Central memory CD8-positive, alpha-beta T cell (primary cell): ENCODE data around the gene NGEF.

ENCODE experiments used
- ATAC-seq: fragments of 150-1000 bp; cut with Tn5 transposase; replicated peaks from 2 replicates; pipeline ENCODE4 v1.10.0; 2022; ENCODE audit warnings: mild to moderate bottlenecking, moderate FRiP score, moderate number of reproducible peaks; ENCODE audit not compliant: poor library complexity, severe bottlenecking; ENCODE audit errors: extremely low read depth
- DNase-seq, 2 donors: peaks; one replicate each; pipeline ENCODE4 v3.0.0; 2021; ENCODE audit warnings: low spot score in 2 of 2
- H3K27ac Mint-ChIP-seq: one replicate; pipeline ENCODE4 v1.8.0; 2022; ENCODE audit warnings: low read depth, mild to moderate bottlenecking, moderate library complexity, mixed read lengths
- H3K27me3 Mint-ChIP-seq: one replicate; pipeline ENCODE4 v1.8.0; 2022; ENCODE audit warnings: mixed read lengths
- H3K36me3 Mint-ChIP-seq: one replicate; pipeline ENCODE4 v1.8.0; 2022; ENCODE audit warnings: mild to moderate bottlenecking, moderate library complexity, mixed read lengths; ENCODE audit not compliant: insufficient read depth
- H3K4me1 Mint-ChIP-seq: one replicate; pipeline ENCODE4 v1.8.0; 2022; ENCODE audit warnings: mixed read lengths
- H3K4me3 Mint-ChIP-seq: one replicate; pipeline ENCODE4 v1.8.0; 2022; ENCODE audit warnings: mild to moderate bottlenecking, moderate library complexity, mixed read lengths
- H3K9me3 Mint-ChIP-seq: one replicate; pipeline ENCODE4 v1.8.0; 2022; ENCODE audit warnings: mixed read lengths

NGEF gene

DNA sequence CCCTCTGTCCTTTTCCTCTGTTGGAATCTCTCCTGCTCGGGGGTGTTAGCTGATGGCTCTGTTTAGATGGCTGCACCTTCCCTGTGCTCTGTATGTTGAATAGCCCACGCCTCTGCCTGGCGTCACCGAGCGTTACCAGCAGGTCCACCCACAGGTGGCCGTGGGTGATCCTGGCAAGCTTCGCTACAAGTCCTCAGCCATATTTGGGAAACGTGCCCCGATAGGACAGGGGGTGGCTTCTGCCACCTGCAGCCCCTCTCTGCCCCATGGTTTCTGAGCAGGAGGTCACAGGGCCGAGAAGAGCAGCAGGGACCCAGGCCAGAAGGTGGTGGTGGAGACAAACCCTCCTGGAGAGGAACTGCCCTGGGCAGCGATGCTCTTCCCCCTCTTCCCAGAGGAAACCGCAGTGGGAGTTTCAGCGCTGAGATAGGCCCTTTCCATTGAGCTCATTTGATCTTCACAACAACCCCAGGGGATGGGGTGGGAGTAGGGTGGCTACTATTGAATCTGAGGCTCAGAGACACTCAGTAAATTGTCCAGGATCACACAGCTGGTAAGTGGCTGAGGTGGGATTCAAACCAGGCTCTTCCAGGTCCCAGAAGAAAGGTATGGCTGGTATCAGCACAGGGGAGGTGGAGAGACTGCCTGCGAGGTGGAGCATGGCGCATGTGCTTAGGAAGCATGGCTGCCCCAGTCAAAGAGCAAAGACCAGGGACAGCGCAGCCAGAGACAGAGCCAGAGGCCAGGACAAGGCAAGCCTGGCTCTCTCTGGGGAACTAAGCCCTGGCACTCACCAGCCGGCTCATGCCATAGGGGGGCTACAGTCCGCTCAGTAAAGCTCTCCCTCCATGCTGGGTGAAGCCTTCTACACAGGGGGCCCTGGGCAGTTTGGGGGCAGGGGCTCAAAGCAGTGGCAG lies 15.0 kb downstream of the NGEF start:
- Mint-ChIP-seq H3K27me3 (peaks cover 18% of the 10 kb centered on the region), H3K36me3 (no peaks in the 10 kb centered on the region), H3K4me3 (no peak overlapping the region), H3K4me1 (no peaks in the 10 kb centered on the region), H3K27ac (no peak overlapping the region), H3K9me3 (no peaks in the 10 kb centered on the region)
- DNase-seq (no peak), ATAC-seq (no peak)

DNA sequence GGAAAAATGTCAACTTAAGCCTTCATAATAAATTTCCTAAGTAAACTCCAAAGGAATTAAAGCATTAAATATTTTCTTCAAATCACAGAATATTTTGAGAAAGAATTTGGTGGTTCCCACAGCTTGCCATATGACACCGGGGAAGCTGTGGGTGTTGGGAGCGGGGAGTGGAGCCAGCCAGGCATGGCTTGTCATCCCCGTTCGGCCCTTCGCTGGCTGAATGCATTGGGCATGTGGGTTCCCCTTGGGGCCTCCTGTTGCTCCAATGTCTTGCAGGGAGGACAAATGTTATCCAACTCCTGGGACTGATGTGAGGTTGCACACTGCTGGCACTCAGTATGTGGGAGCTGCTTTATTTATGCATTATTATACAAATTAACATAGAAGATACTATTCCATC lies 18.6 kb downstream of the NGEF start:
- Mint-ChIP-seq H3K27me3 (peaks cover 24% of the 10 kb centered on the region), H3K4me1 (no peaks in the 10 kb centered on the region), H3K4me3 (no peak overlapping the region)

DNA sequence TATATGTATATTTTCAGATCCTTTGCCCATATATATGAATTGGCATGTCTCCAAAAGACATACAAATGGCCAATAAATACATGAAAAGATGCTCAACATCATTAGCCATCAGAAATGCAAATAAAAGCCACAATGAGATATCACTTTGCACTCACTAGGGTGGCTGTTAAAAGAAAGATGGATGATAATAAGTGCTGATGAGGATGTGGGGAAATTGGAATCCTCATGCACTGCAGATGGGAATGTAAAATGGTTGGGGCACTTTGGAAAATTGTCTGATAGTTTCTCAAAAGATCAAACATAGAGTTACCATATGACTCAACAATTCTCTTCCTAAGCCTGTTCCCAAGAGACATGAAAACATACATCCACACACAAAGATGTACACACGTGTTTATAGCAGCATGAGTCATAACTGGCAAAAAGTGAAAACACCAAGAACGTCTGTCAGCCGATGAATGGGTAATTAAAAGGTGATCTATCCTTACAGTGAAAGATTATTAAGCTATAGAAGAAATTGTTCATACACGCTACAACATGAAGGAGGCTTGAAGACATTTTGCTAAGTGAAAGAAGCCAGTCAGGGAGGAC lies 19.7 kb downstream of the NGEF start:
- H3K9me3 Mint-ChIP-seq: no peaks in the 10 kb centered on the region
- no peaks in the 10 kb centered on the region for H3K36me3 Mint-ChIP-seq
- H3K27me3 Mint-ChIP-seq: peaks cover 23% of the 10 kb centered on the region
- ATAC-seq (no peak), DNase-seq (no peak)
- no peak overlapping the region for H3K27ac Mint-ChIP-seq
- no peak overlapping the region for H3K4me3 Mint-ChIP-seq
- no peaks in the 10 kb centered on the region for H3K4me1 Mint-ChIP-seq

More for the DNA sequence above, 18.6 kb downstream of the NGEF start:
- no peak for ATAC-seq
- Mint-ChIP-seq H3K27ac (no peak overlapping the region), H3K9me3 (no peaks in the 10 kb centered on the region), H3K36me3 (no peaks in the 10 kb centered on the region)
- no peak for DNase-seq

DNA sequence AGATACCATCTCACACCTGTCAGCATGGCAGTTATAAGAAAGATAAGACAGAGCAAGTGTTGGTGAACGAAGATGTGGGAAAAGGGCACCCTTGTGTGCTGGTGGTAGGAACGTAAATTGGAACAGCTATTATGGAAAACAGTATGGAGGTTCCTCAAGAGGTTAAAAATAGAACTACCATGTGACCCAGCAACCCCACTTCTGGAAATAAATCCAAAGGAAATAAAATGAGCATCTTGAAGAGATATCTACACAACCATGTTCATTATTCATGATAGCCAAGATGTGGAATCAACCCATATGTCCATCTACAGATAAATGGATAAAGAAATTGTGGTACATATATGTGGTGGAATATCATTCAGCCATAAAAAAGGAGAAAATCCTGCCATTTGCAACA lies 26.9 kb downstream of the NGEF start:
- no peak for DNase-seq
- Mint-ChIP-seq H3K4me3 (no peak overlapping the region), H3K27ac (no peak overlapping the region), H3K9me3 (peaks cover 8% of the 10 kb centered on the region), H3K36me3 (no peaks in the 10 kb centered on the region), H3K4me1 (no peaks in the 10 kb centered on the region), H3K27me3 (peaks cover 75% of the 10 kb centered on the region)
- ATAC-seq: no peak

DNA sequence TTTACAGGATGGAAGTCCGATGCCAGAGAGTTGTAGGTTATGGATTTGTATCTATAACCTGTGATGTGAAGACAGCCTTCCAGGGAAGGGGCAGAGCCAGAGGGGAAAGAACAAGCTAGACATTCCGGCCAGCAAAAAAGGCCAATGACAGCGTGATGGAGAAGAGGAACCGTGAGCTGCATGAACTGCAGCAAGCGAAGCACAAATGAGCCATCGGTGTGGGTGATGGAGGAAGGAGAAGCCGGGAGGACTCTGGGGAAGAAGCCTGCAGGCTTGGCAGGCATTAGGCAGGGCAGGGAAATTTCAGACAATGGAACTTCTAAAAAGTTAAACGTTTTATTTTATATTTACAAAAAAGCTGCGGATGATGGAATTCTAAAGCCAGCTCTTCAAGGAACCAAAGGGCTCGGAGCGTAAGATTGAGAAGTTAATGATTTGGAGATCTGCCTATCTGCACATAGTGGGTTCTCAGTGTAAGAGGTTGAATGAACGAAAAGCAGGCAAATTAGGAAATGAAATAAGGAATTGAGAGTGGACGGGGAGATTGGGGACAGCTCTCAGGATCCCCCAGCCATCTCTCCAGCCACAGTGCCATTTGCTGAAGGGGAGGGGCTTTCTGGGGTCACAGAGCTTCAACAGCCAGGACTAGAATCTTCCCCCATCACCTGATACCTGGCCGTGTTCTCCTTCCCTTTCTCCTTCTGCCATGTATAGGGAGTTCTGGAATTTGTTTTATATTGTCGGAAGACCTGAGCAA lies 28.4 kb downstream of the NGEF start:
- no peaks in the 10 kb centered on the region for H3K36me3 Mint-ChIP-seq
- peaks cover 85% of the 10 kb centered on the region for H3K27me3 Mint-ChIP-seq
- peaks cover 5% of the 10 kb centered on the region for H3K4me1 Mint-ChIP-seq
- H3K9me3 Mint-ChIP-seq: peaks cover 8% of the 10 kb centered on the region
- no peak for ATAC-seq
- DNase-seq: no peak
- H3K4me3 Mint-ChIP-seq: no peak overlapping the region
- H3K27ac Mint-ChIP-seq: no peak overlapping the region

DNA sequence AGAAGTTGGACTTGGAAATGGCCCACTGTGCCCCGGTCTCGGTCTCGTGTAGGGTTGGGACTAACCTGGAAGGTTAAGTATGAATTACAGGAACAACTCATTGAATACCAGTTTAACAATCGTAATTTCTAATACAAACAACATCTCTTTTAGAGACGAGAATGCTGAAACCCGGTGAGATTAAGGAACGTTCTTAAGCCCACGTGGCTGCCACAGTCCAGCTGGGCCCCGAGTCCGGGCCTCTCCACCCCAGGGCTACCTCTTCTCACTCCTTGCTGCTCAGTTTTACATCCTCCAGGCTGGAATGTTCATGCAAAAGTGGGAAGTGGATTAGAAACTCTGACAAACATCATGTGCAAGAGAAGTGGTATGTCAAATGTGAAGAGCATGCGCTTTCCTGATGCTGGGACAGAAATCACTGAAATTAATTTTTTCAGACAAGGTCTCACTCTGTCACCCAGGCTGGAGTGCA lies 29.4 kb downstream of the NGEF start:
- Mint-ChIP-seq H3K36me3 (no peaks in the 10 kb centered on the region), H3K4me1 (peaks cover 7% of the 10 kb centered on the region), H3K27ac (no peak overlapping the region), H3K9me3 (peaks cover 8% of the 10 kb centered on the region), H3K27me3 (peaks cover 87% of the 10 kb centered on the region), H3K4me3 (no peak overlapping the region)
- no peak for DNase-seq
- ATAC-seq: no peak

DNA sequence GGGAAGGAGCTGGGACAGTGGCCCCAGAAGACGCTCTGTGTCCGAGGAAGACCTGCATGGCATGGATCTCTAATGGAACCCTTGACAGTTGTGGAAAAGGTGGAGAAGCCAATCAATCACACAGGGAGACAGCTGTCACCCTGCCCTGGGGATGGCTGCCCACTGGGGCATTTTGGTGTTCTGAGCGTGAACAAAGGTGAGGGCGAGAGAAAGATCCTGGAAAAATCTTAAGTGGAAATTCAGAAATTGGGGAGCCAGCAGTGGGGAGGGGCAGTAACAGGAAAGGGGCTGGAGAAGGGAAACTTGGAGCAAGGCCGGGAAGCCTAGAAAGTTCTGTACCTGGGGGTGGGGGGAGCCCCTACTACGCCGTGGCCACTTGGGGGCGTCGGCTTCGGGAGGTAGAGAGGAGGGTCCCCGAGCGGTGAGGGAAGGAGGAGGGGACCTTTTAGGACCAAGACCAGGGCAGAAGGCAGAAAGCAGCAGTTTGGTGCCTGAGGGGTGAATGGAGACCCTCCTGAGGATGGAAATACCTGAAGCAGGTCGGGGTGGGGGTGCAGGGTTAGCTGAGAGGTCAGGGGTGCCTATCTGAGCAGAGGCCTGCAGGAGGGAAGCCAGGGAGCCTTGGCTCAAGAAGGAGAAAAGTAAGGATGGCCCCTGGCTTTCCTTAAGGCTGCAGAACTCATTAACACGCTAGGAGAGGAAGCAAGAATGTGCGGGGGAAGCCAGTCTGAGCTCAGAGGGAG lies 30.0 kb downstream of the NGEF start:
- ATAC-seq (no peak), DNase-seq (no peak)
- H3K9me3 Mint-ChIP-seq: peaks cover 8% of the 10 kb centered on the region
- no peak overlapping the region for H3K27ac Mint-ChIP-seq
- H3K4me1 Mint-ChIP-seq: peaks cover 7% of the 10 kb centered on the region
- H3K36me3 Mint-ChIP-seq: no peaks in the 10 kb centered on the region
- peaks cover 80% of the 10 kb centered on the region for H3K27me3 Mint-ChIP-seq
- no peak overlapping the region for H3K4me3 Mint-ChIP-seq

DNA sequence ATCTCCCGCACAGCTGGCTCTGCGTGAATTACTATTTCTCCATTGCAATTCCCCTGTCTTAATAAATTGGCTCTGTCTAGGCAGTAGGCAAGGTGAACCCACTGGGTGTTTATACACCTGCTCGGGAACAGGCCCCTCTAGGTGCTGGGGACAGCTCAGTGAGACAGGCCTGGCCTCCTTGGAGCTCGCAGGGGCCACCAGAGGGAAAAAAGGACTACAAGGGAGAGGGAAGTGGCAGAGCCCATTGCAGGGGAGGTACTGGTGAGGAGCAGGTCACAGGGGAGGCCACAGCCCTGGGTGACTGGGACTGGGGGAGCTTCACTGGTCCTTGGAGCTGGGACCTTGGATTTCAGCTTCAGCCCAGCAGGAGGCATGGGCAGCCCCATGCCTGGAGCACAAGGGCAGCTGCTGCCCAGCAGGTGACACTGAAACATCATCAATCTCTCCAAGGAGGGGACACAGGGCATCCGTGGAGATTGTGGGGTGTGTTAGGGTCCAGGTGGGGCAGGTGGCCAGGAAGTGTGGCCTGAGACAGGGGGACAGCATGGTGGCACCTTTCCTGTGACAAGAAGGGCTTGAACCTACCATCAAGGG lies 31.2 kb downstream of the NGEF start:
- Mint-ChIP-seq H3K27ac (peak overlapping the region; percentile 54), H3K36me3 (no peaks in the 10 kb centered on the region)

DNA sequence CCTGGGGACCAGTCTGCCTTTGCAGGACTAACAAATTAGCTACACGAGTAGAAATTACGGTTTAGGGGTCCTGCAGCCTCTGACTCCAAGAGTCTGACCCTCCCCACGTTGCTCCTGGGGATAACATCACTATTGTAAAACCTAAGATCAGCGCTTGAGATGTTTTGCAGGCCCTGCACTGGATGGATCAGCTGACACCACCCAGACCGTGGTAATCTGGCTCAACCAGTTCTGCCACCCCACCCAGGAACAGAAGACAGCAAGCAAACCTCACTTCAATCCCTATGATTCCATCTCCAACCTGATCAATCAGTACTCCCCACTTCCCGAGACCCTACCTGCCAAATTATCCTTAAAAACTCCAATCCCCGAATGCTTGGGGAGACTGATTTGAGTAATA lies 31.7 kb downstream of the NGEF start:
- ATAC-seq (no peak), DNase-seq (no peak)
- Mint-ChIP-seq H3K4me3 (no peak overlapping the region), H3K27me3 (peaks cover 72% of the 10 kb centered on the region), H3K4me1 (peaks cover 7% of the 10 kb centered on the region), H3K36me3 (no peaks in the 10 kb centered on the region), H3K9me3 (peaks cover 6% of the 10 kb centered on the region), H3K27ac (peak overlapping the region; percentile 54)

More for the DNA sequence above, 31.2 kb downstream of the NGEF start:
- no peak for ATAC-seq
- peaks cover 72% of the 10 kb centered on the region for H3K27me3 Mint-ChIP-seq
- H3K9me3 Mint-ChIP-seq: peaks cover 8% of the 10 kb centered on the region
- H3K4me3 Mint-ChIP-seq: no peak overlapping the region
- no peak for DNase-seq
- H3K4me1 Mint-ChIP-seq: peaks cover 7% of the 10 kb centered on the region

DNA sequence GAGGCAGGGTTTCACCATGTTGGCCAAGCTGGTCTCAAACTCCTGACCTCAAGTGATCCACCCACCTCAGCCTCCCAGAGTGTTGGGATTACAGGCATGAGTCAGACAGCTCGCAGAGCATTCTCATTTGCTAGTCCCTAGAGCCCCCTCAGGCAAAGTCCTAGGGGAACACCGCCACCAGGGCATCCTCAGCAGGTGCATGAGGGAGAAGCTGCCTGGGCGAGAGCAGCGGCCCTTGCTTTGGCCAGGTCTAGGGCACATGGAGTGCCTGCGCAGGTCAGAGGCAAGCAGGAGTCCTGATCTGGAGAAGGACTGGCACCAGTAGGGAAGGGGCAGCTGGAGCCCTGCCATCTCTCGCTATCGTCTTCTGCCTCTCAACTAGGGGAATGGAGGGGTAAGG lies 32.4 kb downstream of the NGEF start:
- DNase-seq: no peak
- H3K9me3 Mint-ChIP-seq: no peaks in the 10 kb centered on the region

DNA sequence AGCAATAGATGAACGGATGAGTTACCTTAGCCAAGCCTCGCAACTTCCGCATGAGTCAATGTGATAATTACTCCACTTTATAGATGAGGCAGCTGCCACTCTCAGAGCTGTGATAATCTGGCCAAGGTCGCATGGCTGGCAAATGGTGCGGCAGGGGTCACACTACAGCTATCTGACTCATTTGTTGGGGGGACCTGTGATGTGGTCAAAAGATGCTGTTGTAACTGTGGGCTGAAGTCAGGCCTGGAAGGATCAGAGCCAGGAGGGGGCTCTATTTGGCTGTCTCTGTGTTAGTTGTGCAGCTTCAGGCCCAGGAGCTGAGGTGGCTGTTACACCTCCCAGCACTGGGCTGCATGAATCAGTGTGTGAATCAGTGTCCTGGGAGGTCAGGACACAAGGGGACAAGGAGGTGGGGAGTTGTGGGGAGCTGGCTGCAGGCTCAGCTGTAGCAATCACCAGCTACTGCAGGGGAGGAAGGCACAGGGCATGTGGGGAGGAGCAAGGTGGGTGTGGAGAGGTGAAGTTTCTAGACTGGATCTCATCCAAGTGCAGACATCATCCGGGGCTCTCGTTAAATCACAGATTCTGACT lies 33.1 kb downstream of the NGEF start:
- Mint-ChIP-seq H3K4me1 (peaks cover 7% of the 10 kb centered on the region), H3K27me3 (peaks cover 74% of the 10 kb centered on the region), H3K4me3 (no peak overlapping the region), H3K9me3 (no peaks in the 10 kb centered on the region), H3K27ac (no peak overlapping the region), H3K36me3 (no peaks in the 10 kb centered on the region)
- no peak for DNase-seq
- ATAC-seq: no peak

More for the DNA sequence above, 32.4 kb downstream of the NGEF start:
- Mint-ChIP-seq H3K27ac (no peak overlapping the region), H3K4me3 (no peak overlapping the region), H3K4me1 (peaks cover 7% of the 10 kb centered on the region), H3K27me3 (peaks cover 72% of the 10 kb centered on the region), H3K36me3 (no peaks in the 10 kb centered on the region)
- ATAC-seq: no peak
